GM12801 (cell line): ENCODE data around the gene NTN4.

Experiments used
- TF ChIP-seq, protein P1 (sequence below): IDR thresholded peaks from one replicate; pipeline ENCODE4 v1.5.1; 2011; ENCODE audit warnings: control low read depth; ENCODE audit not compliant: insufficient read length; ENCODE audit errors: extremely low read depth

NTN4 gene

GRCh38 chr12:95611676-95612309 is 178.8 kb downstream of the NTN4 start:
- TF ChIP-seq, protein P1, sequence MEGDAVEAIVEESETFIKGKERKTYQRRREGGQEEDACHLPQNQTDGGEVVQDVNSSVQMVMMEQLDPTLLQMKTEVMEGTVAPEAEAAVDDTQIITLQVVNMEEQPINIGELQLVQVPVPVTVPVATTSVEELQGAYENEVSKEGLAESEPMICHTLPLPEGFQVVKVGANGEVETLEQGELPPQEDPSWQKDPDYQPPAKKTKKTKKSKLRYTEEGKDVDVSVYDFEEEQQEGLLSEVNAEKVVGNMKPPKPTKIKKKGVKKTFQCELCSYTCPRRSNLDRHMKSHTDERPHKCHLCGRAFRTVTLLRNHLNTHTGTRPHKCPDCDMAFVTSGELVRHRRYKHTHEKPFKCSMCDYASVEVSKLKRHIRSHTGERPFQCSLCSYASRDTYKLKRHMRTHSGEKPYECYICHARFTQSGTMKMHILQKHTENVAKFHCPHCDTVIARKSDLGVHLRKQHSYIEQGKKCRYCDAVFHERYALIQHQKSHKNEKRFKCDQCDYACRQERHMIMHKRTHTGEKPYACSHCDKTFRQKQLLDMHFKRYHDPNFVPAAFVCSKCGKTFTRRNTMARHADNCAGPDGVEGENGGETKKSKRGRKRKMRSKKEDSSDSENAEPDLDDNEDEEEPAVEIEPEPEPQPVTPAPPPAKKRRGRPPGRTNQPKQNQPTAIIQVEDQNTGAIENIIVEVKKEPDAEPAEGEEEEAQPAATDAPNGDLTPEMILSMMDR, result no peak

DNA sequence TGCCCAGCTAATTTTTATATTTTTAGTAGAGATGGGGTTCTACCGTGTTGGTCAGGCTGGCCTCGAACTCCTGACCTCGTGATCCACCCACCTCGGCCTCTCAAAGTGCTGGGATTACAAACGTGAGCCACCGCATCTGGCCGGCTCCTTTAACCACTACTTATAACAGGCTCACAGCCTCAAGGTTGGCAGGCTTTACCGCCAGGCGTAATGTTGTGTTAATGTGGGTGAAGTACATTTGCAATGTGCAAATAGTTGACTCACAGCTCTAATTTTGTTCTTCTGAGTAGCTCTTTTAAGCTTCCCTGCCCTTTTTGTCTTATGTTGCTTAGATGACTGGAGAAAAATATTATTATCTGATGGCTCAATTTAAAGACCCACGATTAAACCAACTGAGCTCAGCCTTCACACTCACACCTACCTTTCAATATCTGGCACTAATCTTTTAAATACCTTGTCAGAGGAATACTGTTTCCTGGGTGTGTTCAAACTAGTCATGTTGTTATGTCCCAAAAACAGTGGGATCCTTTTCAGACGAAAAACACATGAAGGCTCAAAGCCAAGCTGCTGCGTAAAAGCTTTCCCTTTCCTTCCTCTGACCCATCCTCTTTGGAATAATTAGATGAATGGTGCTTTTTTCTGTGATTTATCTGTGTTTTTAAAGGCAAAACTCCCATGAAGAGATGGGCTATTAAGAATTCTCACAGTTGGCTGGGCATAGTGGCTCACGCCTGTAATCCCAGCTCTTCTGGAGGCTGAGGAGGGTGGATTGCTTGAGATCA is 182.1 kb downstream of the NTN4 start:
- TF ChIP-seq, protein P1, result no peak
